Tibial artery (tissue), 4 donors: ENCODE data around the gene TBCD.

Experiments
- DNase-seq, 2 donors: peaks; one replicate each; pipeline ENCODE4 v3.0.0-alpha.2; 2019
- H3K27ac ChIP-seq, 2 donors: fragments of 200-600 bp; sonication (generic) in 1 of 2; 1 replicate in 1 of 2; 2 replicates in 1 of 2; pipeline ENCODE4 v1.5.1; 2018 to 2019; ENCODE audit warnings: mild to moderate bottlenecking in 1 of 2
- H3K27me3 ChIP-seq, 2 donors: fragments of 200-600 bp; sonication (generic) in 1 of 2; one replicate each; pipeline versions ENCODE4 v1.5.1 to v1.6.0; 2016 to 2019
- H3K36me3 ChIP-seq, 3 donors: fragments of 200-600 bp; sonication (generic) in 2 of 3; one replicate each; pipeline ENCODE4 v1.5.1; 2016 to 2019; ENCODE audit warnings: mild to moderate bottlenecking in 2 of 3
- H3K4me1 ChIP-seq, 4 donors: fragments of 200-600 bp; sonication (generic) in 2 of 4; 1 replicate in 3 of 4; 2 replicates in 1 of 4; pipeline ENCODE4 v1.5.1; 2016 to 2019
- H3K4me3 ChIP-seq, 2 donors: fragments of 200-600 bp; sonication (generic) in 1 of 2; 1 replicate in 1 of 2; 2 replicates in 1 of 2; pipeline ENCODE4 v1.5.1; 2018 to 2019; ENCODE audit warnings: mild to moderate bottlenecking in 2 of 2
- H3K9me3 ChIP-seq, 3 donors: fragments of 200-600 bp; sonication (generic) in 1 of 3; one replicate each; pipeline ENCODE4 v1.5.1; 2016 to 2019
- CTCF ChIP-seq, 2 experiments: fragments of 200-600 bp in 1 of 2; fragments of 450-650 bp in 1 of 2; IDR thresholded peaks; one replicate each; pipeline ENCODE4 v1.5.1; 2017 to 2019; ENCODE audit warnings: antibody characterized with exemption in 2 of 2, mild to moderate bottlenecking in 1 of 2, moderate library complexity in 1 of 2
- intact Hi-C: fragments of 100-400 bp; cut with DNase I; formaldehyde crosslinking; loops from one replicate; pipeline ENCODE4 v1.15.0; 2023; ENCODE audit warnings: low total_unique reads

The TBCD gene

GRCh38 chr17:82938486-82938872 lies 186.6 kb downstream of the TBCD start:
- Histone ChIP-seq H3K27ac (no peak overlapping the region), H3K27me3 (no peaks in the 10 kb centered on the region), H3K9me3 (peaks cover 0 to 3% (median 2%) of the 10 kb centered on the region in 3 donors), H3K4me1 (no peaks in the 10 kb centered on the region), H3K36me3 (peaks cover 53 to 98% (median 84%) of the 10 kb centered on the region in 3 donors), H3K4me3 (no peak overlapping the region)
- no peak for TF ChIP-seq CTCF (IDR thresholded peaks at IDR 0.05)
- intact Hi-C loops, result no loop called here
- DNase-seq, result peak in 1 of 2 donors; percentile 56

GRCh38 chr17:82938873-82939620 lies 187.2 kb downstream of the TBCD start:
- no peak for TF ChIP-seq CTCF (IDR thresholded peaks at IDR 0.05)
- Histone ChIP-seq H3K27me3 (no peaks in the 10 kb centered on the region), H3K4me1 (no peaks in the 10 kb centered on the region), H3K4me3 (no peak overlapping the region), H3K9me3 (peaks cover 0 to 8% (median 8%) of the 10 kb centered on the region in 3 donors), H3K27ac (no peak overlapping the region), H3K36me3 (peaks cover 53 to 98% (median 84%) of the 10 kb centered on the region in 3 donors)
- intact Hi-C loops, result no loop called here
- peak in 1 of 2 donors; percentile 55 for DNase-seq

GRCh38 chr17:82939621-82940135 lies 187.8 kb downstream of the TBCD start:
- intact Hi-C loops, result no loop called here
- Histone ChIP-seq H3K27ac (no peak overlapping the region), H3K36me3 (peaks cover 57 to 98% (median 84%) of the 10 kb centered on the region in 3 donors), H3K4me3 (no peak overlapping the region), H3K27me3 (no peaks in the 10 kb centered on the region), H3K9me3 (peaks cover 0 to 14% (median 13%) of the 10 kb centered on the region in 3 donors), H3K4me1 (no peaks in the 10 kb centered on the region)
- peak in 1 of 2 donors; percentile 55 for DNase-seq
- no peak for TF ChIP-seq CTCF (IDR thresholded peaks at IDR 0.05)

GRCh38 chr17:82940226-82941020 lies 188.6 kb downstream of the TBCD start:
- Histone ChIP-seq H3K4me1 (no peaks in the 10 kb centered on the region), H3K9me3 (peaks cover 0 to 22% (median 21%) of the 10 kb centered on the region in 3 donors), H3K36me3 (peaks cover 59 to 91% (median 85%) of the 10 kb centered on the region in 3 donors), H3K27me3 (no peaks in the 10 kb centered on the region), H3K4me3 (no peak overlapping the region), H3K27ac (no peak overlapping the region)
- no peak for TF ChIP-seq CTCF (IDR thresholded peaks at IDR 0.05)
- DNase-seq, result peak in 1 of 2 donors; percentile 51
- intact Hi-C loops, result no loop called here

GRCh38 chr17:82941021-82942001 lies 189.4 kb downstream of the TBCD start:
- no peaks in the 10 kb centered on the region for H3K4me1 ChIP-seq
- H3K4me3 ChIP-seq, result no peak overlapping the region
- TF ChIP-seq CTCF (IDR thresholded peaks at IDR 0.05), result no peak
- no peak overlapping the region for H3K27ac ChIP-seq
- no peaks in the 10 kb centered on the region for H3K27me3 ChIP-seq
- H3K9me3 ChIP-seq, result peaks cover 0 to 29% (median 28%) of the 10 kb centered on the region in 3 donors
- intact Hi-C loops, result no loop called here
- peak in 1 of 2 donors; percentile 64 for DNase-seq
- H3K36me3 ChIP-seq, result peaks cover 59 to 92% (median 83%) of the 10 kb centered on the region in 3 donors
